GM23338 (cell line): Measurements from ENCODE around the gene IFI6.
A peak's percentile ranks its signal among the peaks of the same experiment; 100 is the strongest.

Experiments
- CREB1 ChIP-seq: fragments of 250-450 bp; sonication (Bioruptor Pico); IDR thresholded peaks from 2 replicates; pipeline ENCODE4 v1.5.0; 2020; ENCODE audit warnings: low read depth, mild to moderate bottlenecking, moderate library complexity
- CTCF ChIP-seq, 2 experiments: fragments of 200-600 bp in 1 of 2; sonication (generic) in 1 of 2; conservative IDR thresholded peaks; 2 replicates each; pipeline versions ENCODE4 v1.5.1 to v1.6.1; 2016 to 2017; ENCODE audit warnings: antibody characterized with exemption in 2 of 2, low read depth in 2 of 2, mild to moderate bottlenecking in 2 of 2, moderate library complexity in 1 of 2
- ETS1 ChIP-seq: IDR thresholded peaks from 2 replicates; pipeline ENCODE4 v1.6.1; 2016; ENCODE audit warnings: antibody characterized with exemption
- EZH2 ChIP-seq: fragments of 200-600 bp; sonication (generic); IDR thresholded peaks from one replicate; pipeline ENCODE4 v1.8.0; 2017; ENCODE audit warnings: antibody characterized with exemption, mild to moderate bottlenecking, low read depth; ENCODE audit not compliant: unreplicated experiment
- EZH2phosphoT487 ChIP-seq: fragments of 200-600 bp; sonication (generic); IDR thresholded peaks from one replicate; pipeline ENCODE4 v1.8.1; 2018; ENCODE audit warnings: antibody characterized with exemption; ENCODE audit not compliant: unreplicated experiment
- JUNB ChIP-seq: IDR thresholded peaks from one replicate; pipeline ENCODE4 v1.6.1; 2016; ENCODE audit warnings: antibody characterized with exemption; ENCODE audit not compliant: unreplicated experiment
- NANOG ChIP-seq: IDR thresholded peaks from 2 replicates; pipeline ENCODE4 v1.6.1; 2016; ENCODE audit warnings: antibody characterized with exemption, borderline replicate concordance
- POLR2AphosphoS5 ChIP-seq: IDR thresholded peaks from 2 replicates; pipeline ENCODE4 v1.6.1; 2016; ENCODE audit warnings: antibody characterized with exemption, low read depth
- REST ChIP-seq: IDR thresholded peaks from one replicate; pipeline ENCODE4 v1.6.1; 2018; ENCODE audit warnings: antibody characterized with exemption; ENCODE audit not compliant: unreplicated experiment
- STAT1 ChIP-seq: IDR thresholded peaks from one replicate; pipeline ENCODE4 v1.6.1; 2016; ENCODE audit warnings: antibody characterized with exemption; ENCODE audit not compliant: unreplicated experiment
- ZNF114 ChIP-seq: fragments of 250-450 bp; sonication (Bioruptor Pico); IDR thresholded peaks from 2 replicates; pipeline ENCODE4 v1.5.0; 2020; ENCODE audit warnings: mild to moderate bottlenecking, moderate library complexity
- ZNF331 ChIP-seq: fragments of 250-450 bp; sonication (Bioruptor Pico); IDR thresholded peaks from 2 replicates; pipeline ENCODE4 v1.5.0; 2020; ENCODE audit warnings: low read depth, mild to moderate bottlenecking, moderate library complexity

GRCh38 chr1:27686223-27686990, 14.4 kb upstream of the IFI6 start:
- no peak for TF ChIP-seq POLR2AphosphoS5
- peak in 1 of 2 experiments; percentile 19; a peak in 1 of 4 replicates for TF ChIP-seq CTCF (conservative IDR thresholded peaks at IDR 0.05; ENCODE audit: low read depth in 2 of 2)
- no peak for TF ChIP-seq JUNB
- TF ChIP-seq EZH2phosphoT487: no peak
- no peak for TF ChIP-seq EZH2
- no peak for TF ChIP-seq REST
- TF ChIP-seq ZNF331 (CRISPR knock-in tag): no peak
- no peak for TF ChIP-seq ETS1
- no peak for TF ChIP-seq STAT1
- no peak for TF ChIP-seq ZNF114 (CRISPR knock-in tag)
- TF ChIP-seq NANOG: no peak
- no peak for TF ChIP-seq CREB1 (CRISPR knock-in tag)
